Transverse colon (tissue), 4 donors: ENCODE results near the gene TOMM22.

Source experiments
- EP300 ChIP-seq: sonication (generic); formaldehyde crosslinking; IDR thresholded peaks from one replicate; pipeline ENCODE4 v1.6.1; 2017; ENCODE audit warnings: antibody characterized with exemption, low read depth
- POLR2A ChIP-seq: fragments of 450-650 bp; IDR thresholded peaks from one replicate; pipeline ENCODE4 v1.6.1; 2016; ENCODE audit warnings: antibody characterized with exemption, mild to moderate bottlenecking, moderate library complexity
- POLR2AphosphoS5 ChIP-seq, 3 donors: sonication (generic); formaldehyde crosslinking; IDR thresholded peaks; one replicate each; pipeline ENCODE4 v1.6.1; 2016; ENCODE audit warnings: antibody characterized with exemption in 3 of 3
- TF ChIP-seq, protein P1 (sequence below), 5 experiments: fragments of 200-600 bp in 3 of 5; fragments of 450-650 bp in 2 of 5; sonication (generic) in 3 of 5; IDR thresholded peaks; 1 replicate in 2 of 5; 2 replicates in 3 of 5; pipeline ENCODE4 v1.5.1; 2016 to 2017; ENCODE audit warnings: antibody characterized with exemption in 5 of 5, inconsistent platforms in 3 of 5, mild to moderate bottlenecking in 2 of 5, moderate library complexity in 1 of 5

DNA sequence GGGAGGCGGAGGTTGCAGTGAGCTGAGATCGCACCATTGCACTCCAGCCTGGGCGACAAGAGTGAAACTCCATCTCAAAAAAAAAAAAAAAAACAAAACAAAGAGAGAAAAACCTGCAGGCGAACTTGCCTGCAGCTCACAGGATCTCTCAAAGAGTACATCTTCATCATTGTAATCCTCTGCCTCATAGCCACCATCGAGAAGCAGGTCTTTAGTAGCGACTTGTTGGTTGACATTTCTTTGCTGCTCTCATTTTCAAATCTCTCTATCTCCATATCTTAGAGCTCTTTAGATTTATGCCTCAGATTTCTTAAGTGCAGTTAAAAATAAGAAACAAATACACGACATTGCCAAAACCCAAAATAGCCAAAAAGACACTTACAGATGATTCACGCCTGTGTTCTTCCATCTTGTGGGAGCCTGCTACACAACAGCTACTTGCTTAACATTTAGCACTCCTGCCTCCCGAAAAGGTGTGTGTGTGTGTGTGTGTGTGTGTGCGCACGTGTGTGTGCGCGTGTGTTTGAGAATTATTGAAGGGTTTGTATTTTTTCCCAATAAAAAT is 40.2 kb upstream of the TOMM22 start:
- TF ChIP-seq EP300, result no peak
- TF ChIP-seq, protein P1, sequence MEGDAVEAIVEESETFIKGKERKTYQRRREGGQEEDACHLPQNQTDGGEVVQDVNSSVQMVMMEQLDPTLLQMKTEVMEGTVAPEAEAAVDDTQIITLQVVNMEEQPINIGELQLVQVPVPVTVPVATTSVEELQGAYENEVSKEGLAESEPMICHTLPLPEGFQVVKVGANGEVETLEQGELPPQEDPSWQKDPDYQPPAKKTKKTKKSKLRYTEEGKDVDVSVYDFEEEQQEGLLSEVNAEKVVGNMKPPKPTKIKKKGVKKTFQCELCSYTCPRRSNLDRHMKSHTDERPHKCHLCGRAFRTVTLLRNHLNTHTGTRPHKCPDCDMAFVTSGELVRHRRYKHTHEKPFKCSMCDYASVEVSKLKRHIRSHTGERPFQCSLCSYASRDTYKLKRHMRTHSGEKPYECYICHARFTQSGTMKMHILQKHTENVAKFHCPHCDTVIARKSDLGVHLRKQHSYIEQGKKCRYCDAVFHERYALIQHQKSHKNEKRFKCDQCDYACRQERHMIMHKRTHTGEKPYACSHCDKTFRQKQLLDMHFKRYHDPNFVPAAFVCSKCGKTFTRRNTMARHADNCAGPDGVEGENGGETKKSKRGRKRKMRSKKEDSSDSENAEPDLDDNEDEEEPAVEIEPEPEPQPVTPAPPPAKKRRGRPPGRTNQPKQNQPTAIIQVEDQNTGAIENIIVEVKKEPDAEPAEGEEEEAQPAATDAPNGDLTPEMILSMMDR (IDR thresholded peaks at IDR 0.05), result no peak
- TF ChIP-seq POLR2AphosphoS5 (IDR thresholded peaks at IDR 0.05), result no peak
- TF ChIP-seq POLR2A, result no peak
